ENCODE data around the gene TBC1D17.
"Not testable (repeated sequence)": the region's sequence is repeated elsewhere in the genome, so short reads cannot be mapped to it uniquely, and the experiment has no call there.

The TBC1D17 gene

GRCh38 chr19:49924004-49924880 is 46.7 kb downstream of the TBC1D17 start:
- DNase-seq, result no peak

- not testable (repeated sequence) for DNase-seq
These were observed 47.3 kb downstream of the TBC1D17 start for GRCh38 chr19:49924881-49925210.

DNA sequence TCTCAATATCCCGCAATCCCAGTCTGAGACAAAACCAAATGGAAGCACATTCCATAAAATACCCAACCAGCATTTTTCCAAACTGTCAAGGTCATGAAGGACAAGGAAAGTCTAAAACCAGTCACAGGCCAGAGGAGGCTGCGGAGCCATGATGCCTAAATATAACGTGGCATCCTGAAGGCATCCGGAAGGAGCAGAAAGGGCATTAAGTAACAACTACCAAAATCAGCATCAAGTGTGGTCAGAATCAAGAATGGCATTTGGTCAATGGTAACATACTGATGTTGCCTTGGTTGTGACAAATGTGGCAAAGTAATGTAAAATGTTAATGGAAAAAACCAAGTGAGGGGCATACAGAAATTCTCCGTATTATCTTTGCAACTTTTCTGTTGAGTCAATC is 48.0 kb downstream of the TBC1D17 start:
- no peak for DNase-seq

DNA sequence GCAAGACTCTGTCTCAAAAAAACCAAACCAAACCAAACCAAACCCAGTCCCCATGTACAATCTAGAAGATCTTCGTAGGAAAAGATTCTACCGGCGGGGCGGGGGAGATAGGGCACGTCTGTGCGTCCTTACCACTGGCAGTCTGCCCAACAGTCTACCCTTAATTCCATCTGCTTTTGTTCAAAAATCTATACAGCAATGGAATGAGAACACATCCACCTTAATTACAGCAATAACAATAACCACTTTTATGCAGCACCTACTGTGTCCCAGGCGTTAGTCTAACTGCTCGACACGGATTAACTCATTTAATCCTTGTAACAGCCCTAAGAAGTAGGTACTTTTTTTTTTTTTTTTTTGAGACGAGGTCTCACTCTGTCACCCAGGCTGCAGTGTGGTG is 49.0 kb downstream of the TBC1D17 start:
- DNase-seq, result no peak

DNA sequence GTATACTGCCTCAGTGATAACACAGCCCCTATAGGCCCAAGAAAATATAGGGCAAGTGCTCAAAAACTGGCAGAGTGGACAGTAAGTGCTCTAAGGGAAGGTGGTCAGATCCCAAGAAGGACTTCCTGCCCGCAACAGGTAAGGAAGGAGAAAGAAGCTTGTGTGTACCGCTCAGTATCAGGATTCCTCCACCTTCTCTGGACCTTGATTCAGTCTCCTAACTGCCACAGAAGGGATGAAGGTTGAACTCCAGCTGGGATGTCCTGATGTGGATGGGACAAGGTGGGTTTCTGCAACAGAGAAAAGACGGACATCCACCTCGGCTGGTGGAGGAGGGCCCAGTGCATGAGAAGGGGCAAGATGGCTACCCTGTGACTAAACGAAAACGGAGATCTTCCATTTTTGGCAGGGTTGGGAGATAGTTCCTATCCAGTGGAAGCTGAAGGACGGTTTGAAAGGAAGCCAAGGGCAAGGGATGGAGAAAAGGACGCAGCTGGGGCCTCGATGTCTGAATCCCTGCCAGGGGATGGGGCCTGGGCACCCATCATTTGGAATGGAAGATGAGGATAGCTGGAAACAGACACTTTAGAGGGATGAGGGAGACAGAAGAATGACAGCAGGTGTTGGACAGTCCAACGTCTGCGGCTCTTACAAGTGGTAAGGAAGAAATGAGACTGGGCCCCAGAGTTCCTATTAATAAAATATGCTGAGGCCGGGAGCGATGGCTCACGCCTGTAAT is 50.2 kb downstream of the TBC1D17 start:
- no peak for DNase-seq

GRCh38 chr19:49929121-49929610 is 51.7 kb downstream of the TBC1D17 start, which contains the start of the genes ATF5 and NUP62:
Gene ATF5, plus strand, starts transcription at chr19:49929205. Its CDS starts 1,646 bp downstream, at chr19:49930851.
Gene NUP62, minus strand, starts transcription at chr19:49929504. Its CDS starts 19,697 bp downstream, at chr19:49909807.
- DNase-seq, result peak; percentile 95

DNA sequence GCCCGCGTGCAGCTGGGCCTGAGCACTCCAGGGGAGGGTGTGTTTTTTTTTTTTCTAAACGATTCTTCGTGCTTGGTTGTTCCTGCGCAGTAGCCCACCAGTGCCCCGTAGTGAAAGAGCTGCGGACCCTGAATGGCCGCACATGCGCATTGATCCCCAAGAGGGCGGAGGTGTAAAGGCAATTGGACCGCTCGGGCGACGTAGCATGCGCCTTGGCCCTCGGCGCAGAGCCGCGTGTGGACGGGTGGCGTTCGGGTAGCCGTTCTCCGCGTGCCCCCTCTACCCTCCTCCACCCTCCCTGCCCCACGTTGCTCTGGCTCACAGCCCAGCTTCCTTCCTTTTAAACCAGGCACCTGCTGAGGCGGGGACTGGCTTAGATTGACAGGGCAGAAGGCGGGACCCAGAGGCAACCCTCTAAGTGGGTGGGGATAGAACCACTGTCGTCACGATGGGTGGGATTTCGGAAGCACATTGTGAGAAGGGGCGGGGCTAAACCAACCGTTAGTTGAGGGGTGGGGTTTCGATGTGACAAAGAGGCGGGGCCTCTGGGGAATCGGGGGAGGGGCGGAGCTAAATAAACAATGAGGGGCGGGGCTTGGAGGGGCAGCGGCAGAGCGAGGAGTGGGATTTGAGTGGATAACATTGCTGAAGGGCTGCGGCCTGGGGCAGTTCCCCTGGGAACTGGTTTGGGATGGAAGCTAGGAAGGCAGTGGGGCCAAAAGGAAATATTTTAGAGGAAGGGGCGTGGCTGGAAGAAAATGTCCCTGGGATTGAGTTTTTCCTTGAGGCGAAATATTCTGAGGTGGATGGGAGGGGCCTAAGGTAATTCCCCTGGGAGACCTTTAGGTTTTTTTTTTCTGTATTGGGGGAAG is 52.3 kb downstream of the TBC1D17 start:
- DNase-seq, result peak; percentile 97

DNA sequence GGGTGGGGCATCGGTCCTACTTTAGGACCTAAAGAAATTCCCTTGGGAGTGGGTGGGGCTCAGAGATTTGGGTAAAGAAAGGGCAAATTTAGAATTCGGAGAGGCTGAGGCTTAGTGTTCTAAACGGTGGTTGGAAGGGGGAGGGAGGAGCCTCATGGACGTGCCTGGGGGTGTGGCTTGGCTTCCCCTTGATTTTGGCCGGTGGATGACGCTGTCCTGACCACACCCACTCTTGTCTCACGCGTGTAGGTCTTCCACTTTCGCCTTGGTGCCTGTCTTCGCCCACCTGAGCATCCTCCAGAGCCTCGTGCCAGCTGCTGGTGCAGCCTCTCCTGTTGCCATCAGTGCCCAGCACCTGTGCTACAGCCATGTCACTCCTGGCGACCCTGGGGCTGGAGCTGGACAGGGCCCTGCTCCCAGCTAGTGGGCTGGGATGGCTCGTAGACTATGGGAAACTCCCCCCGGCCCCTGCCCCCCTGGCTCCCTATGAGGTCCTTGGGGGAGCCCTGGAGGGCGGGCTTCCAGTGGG is 53.0 kb downstream of the TBC1D17 start:
- DNase-seq, result no peak

- DNase-seq, result no peak
These were observed 54.0 kb downstream of the TBC1D17 start for GRCh38 chr19:49931293-49932040.

- DNase-seq, result peak; percentile 31
These were observed 54.5 kb downstream of the TBC1D17 start for GRCh38 chr19:49932041-49932451.

DNA sequence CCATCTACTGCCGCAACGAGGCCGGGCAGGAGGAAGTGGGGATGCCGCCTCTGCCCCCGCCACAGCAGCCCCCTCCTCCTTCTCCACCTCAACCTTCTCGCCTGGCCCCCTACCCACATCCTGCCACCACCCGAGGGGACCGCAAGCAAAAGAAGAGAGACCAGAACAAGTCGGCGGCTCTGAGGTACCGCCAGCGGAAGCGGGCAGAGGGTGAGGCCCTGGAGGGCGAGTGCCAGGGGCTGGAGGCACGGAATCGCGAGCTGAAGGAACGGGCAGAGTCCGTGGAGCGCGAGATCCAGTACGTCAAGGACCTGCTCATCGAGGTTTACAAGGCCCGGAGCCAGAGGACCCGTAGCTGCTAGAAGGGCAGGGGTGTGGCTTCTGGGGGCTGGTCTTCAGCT is 55.2 kb downstream of the TBC1D17 start:
- DNase-seq, result peak; percentile 62

DNA sequence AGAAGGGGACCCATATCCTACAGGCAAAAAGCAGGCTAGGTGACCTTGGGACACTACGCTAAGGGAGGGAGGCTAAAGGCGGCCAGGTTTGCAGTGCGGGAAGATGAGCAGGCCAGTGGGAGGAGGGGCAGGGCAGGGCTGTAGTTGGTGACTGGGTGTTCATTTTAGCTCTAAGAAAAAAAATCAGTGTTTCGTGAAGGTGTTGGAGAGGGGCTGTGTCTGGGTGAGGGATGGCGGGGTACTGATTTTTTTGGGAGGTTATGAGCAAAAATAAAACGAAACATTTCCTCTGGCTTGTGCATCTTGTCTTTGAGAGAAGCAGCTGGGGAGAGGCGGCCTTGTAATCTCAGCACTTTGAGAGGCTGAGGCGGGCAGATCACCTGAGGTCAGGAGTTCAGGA is 56.1 kb downstream of the TBC1D17 start:
- no peak for DNase-seq

DNA sequence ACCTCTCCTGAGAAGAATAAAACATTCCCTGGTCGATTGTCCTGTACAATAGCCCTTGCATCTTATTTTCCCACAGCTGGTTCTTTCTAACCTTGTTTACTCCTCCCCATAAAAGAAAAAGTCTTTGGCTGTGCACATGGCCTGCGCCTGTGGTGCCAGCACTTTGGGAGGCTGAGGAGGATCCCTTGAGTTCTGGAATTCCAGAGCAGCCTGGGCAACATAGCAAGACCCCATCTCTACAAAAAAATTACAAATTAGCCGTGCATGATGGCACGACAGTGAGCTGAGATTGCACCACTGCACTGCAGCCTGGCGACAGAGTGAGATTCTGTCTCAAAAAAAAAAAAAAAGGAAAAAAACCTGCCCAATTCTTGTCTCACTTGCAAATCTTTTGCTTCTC is 59.0 kb downstream of the TBC1D17 start:
- no peak for DNase-seq

DNA sequence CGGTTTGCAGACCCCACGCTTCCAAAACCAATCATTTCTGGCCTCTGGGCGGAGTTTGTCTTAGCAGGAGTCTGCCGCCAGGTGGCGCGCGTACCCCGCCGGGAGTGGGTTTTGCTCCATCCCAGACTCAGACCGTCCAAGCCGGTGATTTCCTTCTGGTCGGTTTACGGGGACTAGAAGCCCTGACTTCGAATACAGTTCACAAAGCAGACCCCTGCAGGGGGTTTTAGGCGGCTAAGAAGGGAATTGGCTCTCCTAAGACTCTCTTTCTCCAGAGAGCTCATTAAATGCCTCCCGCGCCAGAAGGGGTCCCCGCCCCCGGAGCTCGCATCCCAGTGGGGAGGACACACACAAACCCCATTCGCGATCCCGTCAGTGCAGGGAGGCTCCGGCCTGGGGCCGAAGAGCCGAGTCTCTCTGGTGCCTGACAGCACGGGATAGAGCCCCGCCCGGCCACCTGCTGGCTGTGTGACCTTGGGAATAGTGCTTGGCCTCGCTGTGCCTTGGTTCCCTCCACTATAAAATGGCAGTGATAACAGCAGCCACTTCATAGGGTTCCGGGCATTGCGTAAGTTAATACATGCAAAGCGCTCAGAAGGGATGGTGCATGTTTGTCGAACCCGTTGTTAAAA is 60.4 kb downstream of the TBC1D17 start:
- DNase-seq, result peak; percentile 82
